Activated CD8-positive, alpha-beta T cell treated with anti-CD3 and anti-CD28 coated beads for 36 hours (primary cell): Measurements from ENCODE around the gene ACSL1. TPM values are rescaled to one million over a fixed set of nuclear protein-coding genes. Genes with fewer than 3 reads are reported as not detected.

ENCODE experiments used
- ATAC-seq: fragments of 200-7000 bp; cut with Tn5 transposase; one replicate; pipeline ENCODE4 v1.10.0; 2021; ENCODE audit warnings: mild to moderate bottlenecking, moderate library complexity
- CTCF ChIA-PET: fragments of 350-600 bp; sonication (Branson Sonifier 250); formaldehyde crosslinking; loops from one replicate; lab custom pipeline; 2021; ENCODE audit warnings: antibody characterized with exemption; lab: Charles Lee
- POLR2A ChIA-PET: fragments of 350-600 bp; sonication (Branson Sonifier 250); formaldehyde crosslinking; loops from one replicate; lab custom pipeline; 2021; ENCODE audit warnings: antibody characterized with exemption; lab: Charles Lee
- DNase-seq: peaks from one replicate; pipeline ENCODE4 v3.0.0-alpha.2; 2020
- H3K27ac Mint-ChIP-seq: one replicate; pipeline ENCODE4 v1.8.0; 2021; ENCODE audit warnings: mild to moderate bottlenecking, mixed read lengths
- H3K27me3 Mint-ChIP-seq: one replicate; pipeline ENCODE4 v1.8.0; 2021; ENCODE audit warnings: mixed read lengths
- H3K36me3 Mint-ChIP-seq: one replicate; pipeline ENCODE4 v1.8.0; 2021; ENCODE audit warnings: low read depth, mixed read lengths
- H3K4me1 Mint-ChIP-seq: one replicate; pipeline ENCODE4 v1.8.0; 2021; ENCODE audit warnings: low read depth, mixed read lengths
- H3K4me3 Mint-ChIP-seq: one replicate; pipeline ENCODE4 v1.8.0; 2021; ENCODE audit warnings: mild to moderate bottlenecking, moderate library complexity, mixed read lengths
- H3K9me3 Mint-ChIP-seq: one replicate; pipeline ENCODE4 v1.8.0; 2021; ENCODE audit warnings: mixed read lengths
- intact Hi-C: fragments of 100-400 bp; cut with micrococcal nuclease; formaldehyde crosslinking; loops from one replicate; pipeline ENCODE4 v1.10.0; 2022
- total RNA-seq, 2 experiments: library from RNA; stranded (reverse); gene quantifications; one replicate each; pipeline ENCODE4 v1.2.3, GENCODE V29; 2021
- TF ChIP-seq, protein P1 (sequence below): fragments of 200-600 bp; IDR thresholded peaks from one replicate; pipeline ENCODE4 v1.8.0; 2022; ENCODE audit warnings: antibody characterized with exemption, mild to moderate bottlenecking

Gene ACSL1
- total RNA-seq, 2 experiments from 2014 or later: 12.8 to 13.1 TPM

DNA sequence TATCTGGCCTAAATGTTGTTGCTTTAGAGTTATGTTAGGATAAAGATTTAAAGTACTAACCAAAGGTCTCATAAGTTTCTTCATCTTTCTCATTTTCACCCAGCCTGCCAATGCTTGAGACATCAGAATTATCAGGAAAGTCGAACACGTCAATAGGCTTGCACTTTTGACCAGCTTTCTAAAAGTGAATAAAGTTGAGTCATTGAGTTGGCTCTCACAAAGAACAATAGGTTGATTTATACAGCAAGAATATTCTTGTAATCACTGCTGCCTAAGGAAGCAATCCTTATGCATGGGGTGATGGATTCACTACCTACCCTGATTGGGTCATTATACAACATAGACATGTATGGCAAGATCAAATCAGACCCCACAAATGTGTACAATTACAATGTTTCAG is 96.9 kb downstream of the ACSL1 start:
- CTCF ChIA-PET: interaction anchor here (1.1 kb wide), 1 partner anchor 17 kb away, joined by 3 read pairs; no protein-coding TSS in a partner anchor
- Mint-ChIP-seq H3K4me3 (no peak overlapping the region), H3K9me3 (no peaks in the 10 kb centered on the region), H3K36me3 (peaks cover 64% of the 10 kb centered on the region), H3K27ac (no peak overlapping the region), H3K27me3 (no peaks in the 10 kb centered on the region), H3K4me1 (peaks cover 16% of the 10 kb centered on the region)
- ATAC-seq (no peak), DNase-seq (no peak)
- POLR2A ChIA-PET: no interaction called here
- TF ChIP-seq, protein P1, sequence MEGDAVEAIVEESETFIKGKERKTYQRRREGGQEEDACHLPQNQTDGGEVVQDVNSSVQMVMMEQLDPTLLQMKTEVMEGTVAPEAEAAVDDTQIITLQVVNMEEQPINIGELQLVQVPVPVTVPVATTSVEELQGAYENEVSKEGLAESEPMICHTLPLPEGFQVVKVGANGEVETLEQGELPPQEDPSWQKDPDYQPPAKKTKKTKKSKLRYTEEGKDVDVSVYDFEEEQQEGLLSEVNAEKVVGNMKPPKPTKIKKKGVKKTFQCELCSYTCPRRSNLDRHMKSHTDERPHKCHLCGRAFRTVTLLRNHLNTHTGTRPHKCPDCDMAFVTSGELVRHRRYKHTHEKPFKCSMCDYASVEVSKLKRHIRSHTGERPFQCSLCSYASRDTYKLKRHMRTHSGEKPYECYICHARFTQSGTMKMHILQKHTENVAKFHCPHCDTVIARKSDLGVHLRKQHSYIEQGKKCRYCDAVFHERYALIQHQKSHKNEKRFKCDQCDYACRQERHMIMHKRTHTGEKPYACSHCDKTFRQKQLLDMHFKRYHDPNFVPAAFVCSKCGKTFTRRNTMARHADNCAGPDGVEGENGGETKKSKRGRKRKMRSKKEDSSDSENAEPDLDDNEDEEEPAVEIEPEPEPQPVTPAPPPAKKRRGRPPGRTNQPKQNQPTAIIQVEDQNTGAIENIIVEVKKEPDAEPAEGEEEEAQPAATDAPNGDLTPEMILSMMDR: no peak
- intact Hi-C loops: no loop called here

DNA sequence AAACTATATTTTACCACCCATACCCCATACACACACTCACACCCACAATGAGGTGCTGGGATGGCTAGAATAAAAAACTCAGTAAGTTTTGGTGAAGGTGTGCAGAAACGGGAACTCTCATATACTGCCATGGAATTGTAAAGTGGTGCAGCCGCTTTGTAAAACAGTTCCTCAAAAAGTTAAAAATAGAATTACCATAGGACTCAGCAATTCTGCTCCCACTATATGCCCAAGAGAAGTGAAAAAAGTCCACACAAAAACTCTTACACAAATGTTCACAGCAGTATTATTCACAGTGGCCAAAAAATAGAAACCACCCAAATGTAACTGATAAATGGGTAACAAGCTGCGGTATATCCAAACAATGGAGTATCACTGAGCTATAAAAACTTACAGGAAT is 98.3 kb downstream of the ACSL1 start:
- no peak for ATAC-seq
- Mint-ChIP-seq H3K27me3 (no peaks in the 10 kb centered on the region), H3K27ac (no peak overlapping the region), H3K4me1 (peaks cover 15% of the 10 kb centered on the region), H3K4me3 (no peak overlapping the region), H3K9me3 (peaks cover 3% of the 10 kb centered on the region), H3K36me3 (peaks cover 71% of the 10 kb centered on the region)
- no peak for DNase-seq
- CTCF ChIA-PET: no interaction called here
- intact Hi-C loops: no loop called here
- TF ChIP-seq, protein P1: no peak
- POLR2A ChIA-PET: interaction anchor here (0.6 to 1.0 kb wide), 2 partner anchors 20 to 24 kb away, joined by 3 read pairs; no protein-coding TSS in a partner anchor

DNA sequence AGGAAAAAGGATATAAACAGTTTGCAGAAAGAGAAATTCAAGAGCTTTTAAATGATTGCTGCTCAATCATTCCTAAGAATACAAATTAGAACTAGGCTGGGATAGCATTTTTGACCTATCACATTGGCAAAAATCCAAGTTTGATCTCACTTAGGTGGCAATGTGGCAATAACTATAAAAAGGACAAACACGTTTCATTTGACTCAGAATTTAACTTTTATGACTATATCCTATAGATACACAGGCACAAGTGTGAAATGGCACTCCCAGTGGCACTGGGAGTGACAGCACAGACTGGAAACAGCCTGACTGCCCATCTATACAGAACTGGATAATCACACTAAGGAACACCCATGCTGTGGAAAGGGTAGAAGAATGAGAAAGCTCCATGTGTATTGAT is 103.0 kb downstream of the ACSL1 start:
- peaks cover 8% of the 10 kb centered on the region for H3K4me1 Mint-ChIP-seq
- intact Hi-C loops: no loop called here
- H3K27ac Mint-ChIP-seq: no peak overlapping the region
- H3K9me3 Mint-ChIP-seq: peaks cover 13% of the 10 kb centered on the region
- ATAC-seq (no peak), DNase-seq (no peak)
- no peak overlapping the region for H3K4me3 Mint-ChIP-seq
- TF ChIP-seq, protein P1: no peak
- peaks cover 79% of the 10 kb centered on the region for H3K36me3 Mint-ChIP-seq
- POLR2A ChIA-PET: interaction anchor here (3.2 kb wide), 1 partner anchor 11 kb away, joined by 21 read pairs; the partner anchor contains the start of gene CENPU
- H3K27me3 Mint-ChIP-seq: no peaks in the 10 kb centered on the region
- CTCF ChIA-PET: interaction anchor here (0.7 to 1.5 kb wide), 5 partner anchors 10 to 240 kb away, joined by 3 to 4 read pairs (median 3); partner anchors contain the start of gene CENPU

DNA sequence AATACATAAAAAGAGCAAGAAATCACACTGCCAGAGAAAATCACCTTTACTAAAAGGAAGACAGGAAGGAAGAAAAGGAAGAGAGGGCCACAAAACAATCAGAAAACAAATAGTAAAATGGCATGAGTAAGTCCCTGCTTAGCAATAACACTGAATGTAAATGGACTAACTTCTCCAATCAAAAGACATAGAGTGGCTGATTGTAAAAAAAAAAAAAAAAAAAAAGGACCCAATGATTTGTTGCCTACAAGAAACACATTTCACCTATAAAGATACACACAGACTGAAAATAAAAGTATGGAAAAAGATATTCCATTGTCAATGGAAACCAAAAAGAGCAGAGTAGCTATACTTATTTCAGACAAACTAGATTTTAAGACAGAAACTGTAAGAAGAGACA is 104.5 kb downstream of the ACSL1 start:
- Mint-ChIP-seq H3K27ac (no peak overlapping the region), H3K4me3 (no peak overlapping the region), H3K9me3 (peaks cover 13% of the 10 kb centered on the region), H3K36me3 (peaks cover 79% of the 10 kb centered on the region), H3K4me1 (peaks cover 8% of the 10 kb centered on the region), H3K27me3 (no peaks in the 10 kb centered on the region)
- intact Hi-C loops: no loop called here
- CTCF ChIA-PET: interaction anchor here (1.2 kb wide), 1 partner anchor 457 kb away, joined by 3 read pairs; no protein-coding TSS in a partner anchor
- TF ChIP-seq, protein P1: no peak
- no peak for DNase-seq
- POLR2A ChIA-PET: interaction anchor here (2.4 kb wide), 1 partner anchor 12 kb away, joined by 16 read pairs; the partner anchor contains the start of gene CENPU
- no peak for ATAC-seq

DNA sequence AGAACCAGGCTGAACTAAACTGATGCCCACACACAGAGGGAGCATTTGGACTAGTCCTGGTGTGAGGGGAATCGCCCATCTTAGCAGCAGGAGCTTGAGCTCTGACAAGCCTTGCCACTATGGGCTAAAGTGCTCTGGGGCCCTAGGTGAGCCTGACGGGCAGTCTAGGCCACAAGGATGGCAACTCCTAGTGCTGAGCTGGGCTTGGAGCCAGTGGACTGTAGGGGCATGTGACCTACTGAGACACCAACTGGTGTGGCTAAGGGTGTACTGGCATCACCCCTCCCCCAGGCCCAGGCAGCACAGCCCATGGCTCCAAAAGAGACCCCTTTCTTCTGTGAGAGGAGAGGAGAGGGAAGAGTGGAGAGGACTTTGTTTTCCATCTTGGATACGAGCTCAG is 106.4 kb downstream of the ACSL1 start:
- H3K4me1 Mint-ChIP-seq: peaks cover 8% of the 10 kb centered on the region
- DNase-seq (no peak), ATAC-seq (no peak)
- H3K36me3 Mint-ChIP-seq: peaks cover 81% of the 10 kb centered on the region
- H3K27me3 Mint-ChIP-seq: no peaks in the 10 kb centered on the region
- TF ChIP-seq, protein P1: no peak
- POLR2A ChIA-PET: interaction anchor here (1.3 to 1.9 kb wide), 4 partner anchors 9 to 20 kb away, joined by 3 to 7 read pairs (median 3); no protein-coding TSS in a partner anchor
- no peak overlapping the region for H3K27ac Mint-ChIP-seq
- H3K9me3 Mint-ChIP-seq: peaks cover 13% of the 10 kb centered on the region
- no peak overlapping the region for H3K4me3 Mint-ChIP-seq
- intact Hi-C loops: no loop called here
- CTCF ChIA-PET: interaction anchor here (1.5 kb wide), 1 partner anchor 24 kb away, joined by 3 read pairs; no protein-coding TSS in a partner anchor
